HepG2 (cell line): Measurements from ENCODE around the gene VSIG8. TPM values are rescaled to one million over a fixed set of nuclear protein-coding genes. Genes with fewer than 3 reads are reported as not detected.

Experiments used
- BCL3 ChIP-seq: sonication (generic); formaldehyde crosslinking; IDR thresholded peaks from 2 replicates; pipeline ENCODE4 v1.5.1; 2020; ENCODE audit warnings: mild to moderate bottlenecking, missing genetic modification reagents, moderate library complexity
- CEBPB ChIP-seq: IDR thresholded peaks from 2 replicates; pipeline ENCODE4 v1.6.1; 2011; ENCODE audit warnings: low read depth, low read length, improper control_type of control experiment, borderline replicate concordance
- ZBTB43 ChIP-seq: sonication (generic); formaldehyde crosslinking; conservative IDR thresholded peaks from 2 replicates; pipeline ENCODE4 v1.4.0; 2020; ENCODE audit warnings: missing genetic modification reagents
- ZNF281 ChIP-seq: sonication (generic); formaldehyde crosslinking; IDR thresholded peaks from 2 replicates; pipeline ENCODE4 v1.4.0; 2020; ENCODE audit warnings: missing genetic modification reagents, borderline replicate concordance
- ZNF556 ChIP-seq: sonication (generic); formaldehyde crosslinking; IDR thresholded peaks from 2 replicates; pipeline ENCODE4 v1.4.0; 2020; ENCODE audit warnings: mild to moderate bottlenecking, missing genetic modification reagents, borderline replicate concordance
- ZNF784 ChIP-seq: sonication (generic); formaldehyde crosslinking; IDR thresholded peaks from 2 replicates; pipeline ENCODE4 v1.5.1; 2020; ENCODE audit warnings: missing genetic modification reagents, mild to moderate bottlenecking, borderline replicate concordance
- polyA plus RNA-seq, 8 experiments: library from polyadenylated mRNA; depleted of rRNA in 3 of 8; stranded (reverse) in 7 of 8; unstranded in 1 of 8; fragments of >200 nt; fragmentation: Illumina TruSeq in 4 of 8; extraction: Trizol in 4 of 8; gene quantifications; 2 replicates each; pipeline versions ENCODE4 v1.2.1 to v1.2.3, GENCODE V29; 2011 to 2016; ENCODE audit warnings: low read depth in 4 of 8, missing spikeins in 1 of 8, mixed read lengths in 1 of 8; ENCODE audit not compliant: insufficient read depth in 1 of 8
- total RNA-seq, 5 experiments: library from RNA; depleted of rRNA; stranded (reverse); fragments of >200 nt; fragmentation: Illumina TruSeq; extraction: Trizol; gene quantifications; 2 replicates each; pipeline ENCODE4 v1.2.3, GENCODE V29; 2016; ENCODE audit warnings: low read depth in 1 of 5

The VSIG8 gene
- total and polyA plus RNA-seq, 2 of the 13 experiments (the other 11 are each of a cell fraction or from before 2014, with no cell fraction given), result not detected

GRCh38 chr1:159854116-159854692, 8.3 kb downstream of the VSIG8 start (continued):
- TF ChIP-seq ZBTB43 (CRISPR knock-in tag) (no peak), BCL3 (CRISPR knock-in tag) (no peak), CEBPB (no peak), ZNF281 (CRISPR knock-in tag) (no peak), ZNF784 (CRISPR knock-in tag) (no peak), ZNF556 (CRISPR knock-in tag) (no peak)
